Neuron (in vitro differentiated cells): ENCODE results near the gene SH3PXD2A.
"Not testable (repeated sequence)": the region's sequence is repeated elsewhere in the genome, so short reads cannot be mapped to it uniquely, and the experiment has no call there.

ENCODE experiments used
- H2AFZ ChIP-seq: one replicate; pipeline ENCODE4 v1.6.1; 2013; ENCODE audit warnings: low read depth, mild to moderate bottlenecking, inconsistent platforms, low read length, moderate library complexity
- H3K27me3 ChIP-seq: one replicate; pipeline ENCODE4 v1.6.1; 2013; ENCODE audit warnings: low read length; ENCODE audit not compliant: insufficient read depth
- H3K36me3 ChIP-seq: one replicate; pipeline ENCODE4 v1.6.1; 2013; ENCODE audit warnings: low read length; ENCODE audit not compliant: insufficient read depth
- H3K4me1 ChIP-seq: one replicate; pipeline ENCODE4 v1.6.1; 2013; ENCODE audit warnings: low read length; ENCODE audit not compliant: insufficient read depth
- H3K4me3 ChIP-seq: 2 replicates; pipeline ENCODE4 v1.5.1; 2013; ENCODE audit warnings: mild to moderate bottlenecking, low read length, moderate library complexity
- H3K9me3 ChIP-seq: one replicate; pipeline ENCODE4 v1.6.1; 2013; ENCODE audit warnings: low read length

Gene SH3PXD2A

GRCh38 chr10:103609231-103610082 lies 245.9 kb downstream of the SH3PXD2A start:
- H3K9me3 ChIP-seq: peaks cover 8% of the 10 kb centered on the region
- no peaks in the 10 kb centered on the region for H3K4me1 ChIP-seq
- H3K4me3 ChIP-seq: no peak overlapping the region
- H3K27me3 ChIP-seq: no peaks in the 10 kb centered on the region
- no peak overlapping the region for H2AFZ ChIP-seq
- no peaks in the 10 kb centered on the region for H3K36me3 ChIP-seq

GRCh38 chr10:103608056-103608455 lies 247.3 kb downstream of the SH3PXD2A start:
- H3K27me3 ChIP-seq, H2AFZ ChIP-seq, H3K4me1 ChIP-seq, H3K36me3 ChIP-seq, H3K9me3 ChIP-seq, H3K4me3 ChIP-seq: not testable (repeated sequence)

DNA sequence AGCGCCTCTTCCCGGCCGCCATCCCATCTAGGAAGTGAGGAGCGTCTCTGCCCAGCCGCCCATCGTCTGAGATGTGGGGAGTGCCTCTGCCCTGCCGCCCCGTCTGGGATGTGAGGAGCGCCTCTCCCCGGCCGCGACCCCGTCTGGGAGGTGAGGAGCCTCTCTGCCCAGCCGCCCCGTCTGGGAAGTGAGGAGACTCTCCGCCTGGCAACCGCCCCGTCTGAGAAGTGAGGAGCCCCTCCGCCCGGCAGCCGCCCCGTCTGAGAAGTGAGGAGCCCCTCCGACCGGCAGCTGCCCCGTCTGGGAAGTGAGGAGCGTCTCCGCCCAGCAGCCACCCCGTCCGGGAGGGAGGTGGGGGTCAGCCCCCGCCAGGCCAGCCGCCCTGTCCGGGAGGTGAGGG lies 248.3 kb downstream of the SH3PXD2A start:
- not testable (repeated sequence) for H3K9me3 ChIP-seq, H3K4me3 ChIP-seq, H2AFZ ChIP-seq, H3K36me3 ChIP-seq, H3K4me1 ChIP-seq, H3K27me3 ChIP-seq

- H3K4me1 ChIP-seq, H3K4me3 ChIP-seq, H3K36me3 ChIP-seq, H3K27me3 ChIP-seq, H2AFZ ChIP-seq, H3K9me3 ChIP-seq: not testable (repeated sequence)
These were observed 249.3 kb downstream of the SH3PXD2A start for GRCh38 chr10:103606097-103606438.

DNA sequence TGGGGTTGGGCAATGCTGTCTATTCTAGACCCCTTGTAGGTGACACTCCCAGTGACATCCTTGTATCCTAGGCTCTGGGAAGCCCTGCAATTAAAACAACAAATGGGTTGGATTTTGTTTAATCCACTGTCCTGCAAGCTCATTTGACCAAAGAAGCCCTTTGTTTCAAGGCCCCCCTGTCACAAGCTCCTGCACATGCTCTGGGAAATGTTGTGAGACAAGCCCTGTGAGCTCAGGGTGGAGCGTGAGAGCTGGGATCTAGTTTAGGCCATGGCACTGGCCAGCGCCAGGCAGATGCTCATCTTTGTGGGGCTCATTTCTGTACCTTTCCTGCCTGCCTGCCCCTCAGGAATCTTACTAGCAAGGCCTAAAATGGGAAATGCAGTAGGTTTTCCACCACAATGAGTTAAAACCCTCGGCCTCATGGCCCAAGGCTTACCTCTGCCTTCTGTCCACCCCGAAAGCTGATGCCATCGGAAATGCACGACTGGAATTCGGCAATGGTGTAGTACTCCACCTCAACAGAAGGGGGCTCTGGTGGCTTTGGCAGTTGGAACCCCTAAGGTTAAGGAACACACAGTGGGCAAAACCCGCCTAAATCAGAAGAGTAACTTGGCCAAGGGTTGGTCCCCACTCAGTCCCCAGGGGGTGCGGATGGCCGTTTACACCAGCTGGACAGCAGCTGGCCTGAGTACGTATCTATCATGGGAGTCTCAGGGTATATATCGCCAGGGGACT lies 249.8 kb downstream of the SH3PXD2A start:
- no peak overlapping the region for H3K4me3 ChIP-seq
- no peaks in the 10 kb centered on the region for H3K27me3 ChIP-seq
- H3K9me3 ChIP-seq: peaks cover 8% of the 10 kb centered on the region
- no peaks in the 10 kb centered on the region for H3K4me1 ChIP-seq
- no peak overlapping the region for H2AFZ ChIP-seq
- no peaks in the 10 kb centered on the region for H3K36me3 ChIP-seq

DNA sequence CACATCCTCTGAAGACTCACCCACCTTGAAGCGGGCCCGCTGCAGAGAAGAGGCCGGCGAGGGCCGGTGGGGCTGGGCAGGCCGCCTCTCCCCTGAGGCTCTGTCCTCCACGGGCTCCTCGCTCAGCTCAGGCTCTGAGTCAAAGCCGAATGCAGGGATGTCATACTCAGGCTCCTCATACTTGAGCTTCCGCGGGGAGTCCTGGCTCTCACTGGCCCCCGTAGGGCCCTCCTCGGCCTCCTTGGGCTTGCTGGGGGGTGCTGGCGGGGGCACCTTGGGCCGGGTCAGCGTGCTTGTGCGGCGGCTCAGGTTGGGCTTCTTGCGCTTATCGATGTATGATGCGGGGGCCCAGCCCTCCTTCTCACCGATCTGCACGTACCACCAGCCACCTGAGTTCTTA lies 252.0 kb downstream of the SH3PXD2A start:
- H3K4me1 ChIP-seq: no peaks in the 10 kb centered on the region
- no peaks in the 10 kb centered on the region for H3K27me3 ChIP-seq
- H3K9me3 ChIP-seq: peaks cover 8% of the 10 kb centered on the region
- no peak overlapping the region for H3K4me3 ChIP-seq
- H2AFZ ChIP-seq: no peak overlapping the region
- no peaks in the 10 kb centered on the region for H3K36me3 ChIP-seq

GRCh38 chr10:103602852-103603155 lies 252.6 kb downstream of the SH3PXD2A start:
- Histone ChIP-seq H3K4me1 (no peaks in the 10 kb centered on the region), H3K4me3 (no peak overlapping the region), H3K27me3 (no peaks in the 10 kb centered on the region), H3K36me3 (no peaks in the 10 kb centered on the region), H3K9me3 (peaks cover 8% of the 10 kb centered on the region), H2AFZ (no peak overlapping the region)

DNA sequence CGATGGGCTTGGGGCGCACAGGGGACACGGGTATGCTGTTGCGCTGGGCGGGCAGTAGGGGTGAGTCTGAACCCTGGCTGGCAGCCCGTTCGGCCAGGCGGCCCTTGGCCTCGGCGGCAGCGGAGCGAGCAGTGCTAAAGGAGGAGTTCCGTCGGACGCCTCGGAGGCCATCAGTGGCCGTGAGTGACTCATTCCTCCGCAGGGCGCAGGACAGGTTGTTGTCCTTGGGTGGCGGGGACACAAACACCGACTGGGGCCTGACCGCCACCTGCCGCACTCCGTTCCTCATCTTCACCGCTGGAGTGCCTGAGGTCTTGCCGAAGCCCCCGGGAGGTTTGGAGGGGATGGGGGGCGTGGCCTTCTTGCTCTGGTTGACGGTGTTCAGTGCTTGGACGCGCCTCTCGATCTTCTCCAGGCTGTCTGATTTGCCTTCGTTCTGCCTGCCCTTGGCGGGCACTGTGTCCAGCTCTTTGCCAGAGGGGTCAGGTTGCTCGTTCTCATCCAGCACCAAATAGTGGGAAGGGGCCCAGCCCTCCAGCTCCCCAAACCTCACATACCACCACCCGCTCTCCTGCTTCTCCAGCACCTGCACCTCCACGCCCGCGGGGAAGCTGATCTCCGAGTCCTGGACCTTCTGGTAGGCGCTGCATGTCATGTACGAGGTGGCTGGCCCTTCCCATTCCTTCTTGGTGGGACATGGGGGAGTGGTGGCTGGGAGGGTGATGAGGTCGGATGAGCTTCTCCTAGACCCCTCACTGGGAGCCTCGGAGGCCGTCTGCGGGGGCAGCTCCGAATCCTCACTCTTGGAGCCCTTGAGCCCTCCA lies 253.1 kb downstream of the SH3PXD2A start:
- no peak overlapping the region for H2AFZ ChIP-seq

GRCh38 chr10:103600956-103601569 lies 254.3 kb downstream of the SH3PXD2A start:
- Histone ChIP-seq H3K9me3 (peaks cover 7% of the 10 kb centered on the region), H3K36me3 (no peaks in the 10 kb centered on the region), H3K4me1 (no peaks in the 10 kb centered on the region), H3K4me3 (no peak overlapping the region), H2AFZ (no peak overlapping the region), H3K27me3 (no peaks in the 10 kb centered on the region)

More for the DNA sequence above, 253.1 kb downstream of the SH3PXD2A start:
- Histone ChIP-seq H3K9me3 (peaks cover 8% of the 10 kb centered on the region), H3K27me3 (no peaks in the 10 kb centered on the region), H3K4me1 (no peaks in the 10 kb centered on the region), H3K4me3 (no peak overlapping the region), H3K36me3 (no peaks in the 10 kb centered on the region)

- H3K4me3 ChIP-seq: no peak overlapping the region
- H3K4me1 ChIP-seq: no peaks in the 10 kb centered on the region
- H3K36me3 ChIP-seq: no peaks in the 10 kb centered on the region
- no peaks in the 10 kb centered on the region for H3K9me3 ChIP-seq
- no peaks in the 10 kb centered on the region for H3K27me3 ChIP-seq
- no peak overlapping the region for H2AFZ ChIP-seq
These were observed 255.1 kb downstream of the SH3PXD2A start for GRCh38 chr10:103600325-103600724.

GRCh38 chr10:103599907-103600306 lies 255.5 kb downstream of the SH3PXD2A start:
- no peak overlapping the region for H2AFZ ChIP-seq
- no peaks in the 10 kb centered on the region for H3K27me3 ChIP-seq
- no peaks in the 10 kb centered on the region for H3K4me1 ChIP-seq
- no peaks in the 10 kb centered on the region for H3K36me3 ChIP-seq
- no peak overlapping the region for H3K4me3 ChIP-seq
- no peaks in the 10 kb centered on the region for H3K9me3 ChIP-seq

- no peaks in the 10 kb centered on the region for H3K9me3 ChIP-seq
- no peak overlapping the region for H3K4me3 ChIP-seq
- H2AFZ ChIP-seq: no peak overlapping the region
- H3K36me3 ChIP-seq: no peaks in the 10 kb centered on the region
- no peaks in the 10 kb centered on the region for H3K27me3 ChIP-seq
- H3K4me1 ChIP-seq: no peaks in the 10 kb centered on the region
These were observed 256.2 kb downstream of the SH3PXD2A start for GRCh38 chr10:103599211-103599610.

GRCh38 chr10:103598654-103599115 lies 256.7 kb downstream of the SH3PXD2A start:
- Histone ChIP-seq H3K4me1 (no peaks in the 10 kb centered on the region), H3K4me3 (no peak overlapping the region), H3K36me3 (no peaks in the 10 kb centered on the region), H3K27me3 (no peaks in the 10 kb centered on the region), H3K9me3 (no peaks in the 10 kb centered on the region), H2AFZ (no peak overlapping the region)
